Subcutaneous preadipocyte (primary cell): Measurements from ENCODE around the gene OPRL1. TPM values are rescaled to one million over a fixed set of nuclear protein-coding genes. Genes with fewer than 3 reads are reported as not detected.

Source experiments
- small RNA-seq: library from RNA; depleted of rRNA; stranded (forward); fragments of <200 nt; gene quantifications from one replicate; pipeline ENCODE3, GENCODE V24; 2012
- total RNA-seq: library from RNA; depleted of rRNA; stranded (reverse); fragments of >200 nt; gene quantifications from 2 replicates; pipeline ENCODE4 v1.2.3, GENCODE V29; 2012

The OPRL1 gene
- total RNA-seq: 0.20 and 0.37 TPM in 2 replicates

GRCh38 chr20:64080013-64080812 is at the start of gene OPRL1:
Gene OPRL1, plus strand, starts transcription at chr20:64080082. Its CDS starts 12,639 bp downstream, at chr20:64092721.

GRCh38 chr20:64035933-64036345 is 43.9 kb upstream of the OPRL1 start, which contains the start of gene C20orf204:
Gene C20orf204, plus strand, starts transcription at chr20:64036182. Its CDS starts 142 bp downstream, at chr20:64036324.

GRCh38 chr20:64049060-64049877 is 30.6 kb upstream of the OPRL1 start, which contains the start of gene SOX18:
Gene SOX18, minus strand, starts transcription at chr20:64049639. Its CDS starts 123 bp downstream, at chr20:64049516.

GRCh38 chr20:64062596-64063388 is 17.1 kb upstream of the OPRL1 start, which contains the start of gene TCEA2:
Gene TCEA2, plus strand, starts transcription at chr20:64063198. Its CDS starts 115 bp downstream, at chr20:64063313.

GRCh38 chr20:64079273-64080012 is 439 bp upstream of the OPRL1 start, which contains the start of gene RGS19:
Gene RGS19, minus strand, starts transcription at chr20:64079518. Its CDS starts 2,632 bp downstream, at chr20:64076886.

GRCh38 chr20:64083804-64084684 is 4.2 kb downstream of the OPRL1 start, which contains the start of gene LKAAEAR1:
Gene LKAAEAR1, minus strand, starts transcription at chr20:64084398. Its CDS starts 179 bp downstream, at chr20:64084219.

GRCh38 chr20:64106981-64107735 is 27.3 kb downstream of the OPRL1 start, which contains the start of gene NPBWR2:
Gene NPBWR2, minus strand, starts transcription at chr20:64107565. Its CDS starts 734 bp downstream, at chr20:64106831.

Small RNAs within 50 kb of the gene (small RNA-seq; reads per million reads assigned to genes)
- gene AL355803.1 (not detected), gene MIR6813 (0.27 reads per million, percentile 5 among the genes with 10 or more reads in this experiment)

Other genes starting within 250 kb of the OPRL1 start
- under 0.01 and 0.98 TPM in 2 replicates for gene ZBTB46, start 248.8 kb upstream of the OPRL1 start, total RNA-seq
- gene ABHD16B, start 218.6 kb upstream of the OPRL1 start, total RNA-seq: not detected in 2 replicates
- 98.8 and 103 TPM in 2 replicates for gene TPD52L2, start 214.8 kb upstream of the OPRL1 start, total RNA-seq
- 31.2 and 45.4 TPM in 2 replicates for gene DNAJC5, start 185.0 kb upstream of the OPRL1 start, total RNA-seq
- gene UCKL1, start 123.7 kb upstream of the OPRL1 start, total RNA-seq: 22.3 and 26.1 TPM in 2 replicates
- 8.1 and 8.8 TPM in 2 replicates for gene ZNF512B, start 110.2 kb upstream of the OPRL1 start, total RNA-seq
- gene SAMD10, start 100.4 kb upstream of the OPRL1 start, total RNA-seq: 0.37 and 1.8 TPM in 2 replicates
- 52.9 and 57.7 TPM in 2 replicates for gene PRPF6, start 99.0 kb upstream of the OPRL1 start, total RNA-seq
- gene C20orf204, start 43.9 kb upstream of the OPRL1 start, total RNA-seq: 0.73 and 0.98 TPM in 2 replicates
- gene SOX18, start 30.4 kb upstream of the OPRL1 start, total RNA-seq: not detected in 2 replicates
- 6.5 and 13.2 TPM in 2 replicates for gene TCEA2, start 16.9 kb upstream of the OPRL1 start, total RNA-seq
- gene RGS19, start 564 bp upstream of the OPRL1 start, total RNA-seq: 5.5 and 9.0 TPM in 2 replicates
- gene LKAAEAR1, start 4.3 kb downstream of the OPRL1 start, total RNA-seq: 0.20 TPM in 1 of 2 replicates, not detected in the other
- not detected in 2 replicates for gene NPBWR2, start 27.5 kb downstream of the OPRL1 start, total RNA-seq
- not detected in 2 replicates for gene MYT1, start 84.4 kb downstream of the OPRL1 start, total RNA-seq
- 33.0 and 47.0 TPM in 2 replicates for gene PCMTD2, start 175.7 kb downstream of the OPRL1 start, total RNA-seq